Stimulated activated CD4-positive, alpha-beta T cell treated with anti-CD3 and anti-CD28 coated beads, Interleukin-4, amount 100 ng/mL, for 1 hour (primary cell): ENCODE data around the gene SPAG4.

Source experiments
- DNase-seq: peaks from one replicate; pipeline ENCODE4 v3.0.0-alpha.2; 2020

SPAG4 gene

GRCh38 chr20:35625584-35626385 is 10.2 kb downstream of the SPAG4 start:
- DNase-seq: no peak

- DNase-seq: no peak
Measured at GRCh38 chr20:35626386-35627001, 10.9 kb downstream of the SPAG4 start.

- no peak for DNase-seq
Measured at GRCh38 chr20:35627121-35627520, 11.5 kb downstream of the SPAG4 start.

GRCh38 chr20:35629427-35630145 is 14.0 kb downstream of the SPAG4 start:
- no peak for DNase-seq

- no peak for DNase-seq
Measured at GRCh38 chr20:35630636-35631035, 15.0 kb downstream of the SPAG4 start.

- DNase-seq: no peak
Measured at GRCh38 chr20:35632539-35633115, 17.0 kb downstream of the SPAG4 start.

GRCh38 chr20:35635652-35636051 is 20.0 kb downstream of the SPAG4 start:
- no peak for DNase-seq

GRCh38 chr20:35636095-35636494 is 20.5 kb downstream of the SPAG4 start:
- DNase-seq: no peak

- DNase-seq: no peak
Measured at GRCh38 chr20:35637276-35637675, 21.6 kb downstream of the SPAG4 start.

GRCh38 chr20:35638751-35639150 is 23.1 kb downstream of the SPAG4 start:
- no peak for DNase-seq

- no peak for DNase-seq
Measured at GRCh38 chr20:35640724-35641123, 25.1 kb downstream of the SPAG4 start.

GRCh38 chr20:35641743-35642142 is 26.1 kb downstream of the SPAG4 start:
- no peak for DNase-seq

GRCh38 chr20:35643045-35643444 is 27.4 kb downstream of the SPAG4 start:
- DNase-seq: no peak

GRCh38 chr20:35644806-35645205 is 29.2 kb downstream of the SPAG4 start:
- no peak for DNase-seq

GRCh38 chr20:35648836-35649235 is 33.2 kb downstream of the SPAG4 start:
- no peak for DNase-seq

GRCh38 chr20:35650632-35651031 is 35.0 kb downstream of the SPAG4 start:
- DNase-seq: no peak

- no peak for DNase-seq
Measured at GRCh38 chr20:35651958-35652357, 36.3 kb downstream of the SPAG4 start.

GRCh38 chr20:35652641-35653429 is 37.2 kb downstream of the SPAG4 start:
- no peak for DNase-seq

GRCh38 chr20:35653430-35653734 is 37.8 kb downstream of the SPAG4 start:
- no peak for DNase-seq

GRCh38 chr20:35653893-35654292 is 38.3 kb downstream of the SPAG4 start:
- no peak for DNase-seq

- DNase-seq: no peak
Measured at GRCh38 chr20:35654415-35654814, 38.8 kb downstream of the SPAG4 start.

GRCh38 chr20:35657271-35657670 is 41.6 kb downstream of the SPAG4 start:
- DNase-seq: no peak
